ENCODE data around the gene CYP2C8. TPM values are rescaled to one million over a fixed set of nuclear protein-coding genes. Genes with fewer than 3 reads are reported as not detected.
"Not testable (repeated sequence)": the region's sequence is repeated elsewhere in the genome, so short reads cannot be mapped to it uniquely, and the experiment has no call there.

CYP2C8 gene
- total RNA-seq, result 0.71 TPM
- 1.9 TPM for polyA plus RNA-seq
- long read RNA-seq, donor 1, result 0 reads
- long read RNA-seq, donor 2, result 0 reads
- long read RNA-seq, donor 3, result 0 reads
- long read RNA-seq, donor 4, result 0 reads
- long read RNA-seq, donor 5, partial matches to known transcripts, result 0 of 1 reads
- long read RNA-seq, donor 5, other reads (novel, unspliced or antisense), result 0 of 1 reads
- long read RNA-seq, donor 6, result 0 reads
- long read RNA-seq, donor 7, result 0 reads
- long read RNA-seq, donor 8, result 0 reads
- long read RNA-seq, donor 9, result 0 reads
- long read RNA-seq, donor 10, result 0 reads

DNA sequence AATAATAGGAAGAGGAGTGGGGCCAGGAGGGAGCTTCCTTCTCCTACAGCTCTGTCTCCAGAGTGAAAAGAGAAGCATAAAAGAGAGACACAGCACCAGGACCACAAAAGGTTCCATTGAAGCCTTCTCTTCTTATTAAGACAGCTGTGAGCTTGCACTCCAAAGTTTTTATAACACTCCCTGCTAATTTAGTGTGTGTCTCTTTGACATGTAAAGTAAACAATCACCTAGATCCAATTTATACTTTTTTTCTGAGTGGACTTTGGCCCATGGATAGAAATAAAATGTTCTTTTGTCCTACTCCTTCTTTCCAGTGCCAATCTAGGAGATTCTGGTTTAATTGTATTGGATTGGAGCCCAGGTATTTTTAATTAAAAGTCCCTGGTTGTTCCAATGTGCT is at the start of gene CYP2C8:
Gene CYP2C8, minus strand, starts transcription at position 212 of the 400 bp plus-strand sequence. Its CDS starts 95 bp downstream, at position 117.
- Histone ChIP-seq H3K27me3 (ENCODE audit: control insufficient read depth in 2 of 2, insufficient read depth in 1 of 2, low read length in 1 of 2) (no peaks in the 10 kb centered on the region), H3K4me3 (ENCODE audit: low read length in 2 of 2) (no peak within 1 kb of the TSS), H3K4me1 (ENCODE audit: control insufficient read depth in 2 of 2, insufficient read depth in 2 of 2, low read length in 2 of 2) (no peaks in the 10 kb centered on the region), H3K9me3 (ENCODE audit: control insufficient read depth in 2 of 2, insufficient read depth in 1 of 2, low read length in 1 of 2) (peaks cover 0 to 1% of the 10 kb centered on the region in 2 donors), H3K27ac (ENCODE audit: low read depth in 1 of 2, low read length in 1 of 2) (no peak within 1 kb of the TSS), H3K36me3 (ENCODE audit: control insufficient read depth in 2 of 2, insufficient read depth in 2 of 2, low read length in 1 of 2) (no peaks in the 10 kb centered on the region)
- no peak for DNase-seq (ENCODE audit: low read depth in 6 of 9, low spot score in 9 of 9)

DNA sequence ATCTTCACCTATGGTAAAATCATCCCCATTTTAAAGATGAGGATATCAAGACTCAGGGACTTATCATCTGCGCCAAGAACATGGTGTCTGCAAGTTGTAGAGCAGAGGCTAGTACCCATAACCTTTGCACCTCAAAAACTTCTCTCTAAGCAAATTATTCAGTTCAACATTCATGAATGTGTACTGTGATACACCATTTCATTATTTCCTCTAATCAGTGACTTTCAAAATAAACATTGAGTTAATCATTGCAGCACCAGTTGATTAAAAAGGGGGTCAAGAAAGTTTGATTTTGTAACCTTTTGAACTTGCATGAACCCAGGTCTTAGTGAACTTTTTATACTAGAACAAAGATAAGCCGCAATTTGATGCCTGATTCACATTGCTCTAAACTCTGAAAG is 47.6 kb upstream of the CYP2C8 start:
- DNase-seq (ENCODE audit: low read depth in 6 of 9, low spot score in 9 of 9), result no peak

DNA sequence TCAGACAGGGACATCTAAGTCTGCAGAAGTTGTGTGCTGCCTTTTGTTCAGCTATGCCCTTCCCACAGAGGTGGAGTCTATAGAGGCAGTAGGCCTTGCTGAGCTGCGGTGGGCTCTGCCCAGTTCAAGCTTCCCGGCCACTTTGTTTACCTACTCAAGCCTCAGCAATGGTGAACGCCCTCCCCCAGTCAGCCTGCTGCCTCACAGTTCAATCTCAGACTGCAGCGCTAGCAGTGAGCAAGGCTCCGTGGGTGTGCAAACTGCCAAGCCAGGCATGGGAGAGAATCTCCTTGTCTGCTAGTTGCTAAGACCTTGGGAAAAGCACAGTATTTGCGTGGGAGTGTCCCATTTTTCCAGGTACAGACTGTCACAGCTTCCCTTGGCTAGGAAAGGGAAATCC is 41.5 kb upstream of the CYP2C8 start:
- DNase-seq (ENCODE audit: low read depth in 6 of 9, low spot score in 9 of 9); H3K9me3 ChIP-seq (ENCODE audit: control insufficient read depth in 2 of 2, insufficient read depth in 1 of 2, low read length in 1 of 2): not testable (repeated sequence)
- 78% methylated on average over 6 of the region's 6 CpGs for WGBS

More for the DNA sequence above, 47.6 kb upstream of the CYP2C8 start:
- H3K36me3 ChIP-seq (ENCODE audit: control insufficient read depth in 2 of 2, insufficient read depth in 2 of 2, low read length in 1 of 2), result no peaks in the 10 kb centered on the region
- H3K4me3 ChIP-seq (ENCODE audit: low read length in 2 of 2), result no peak overlapping the region
- no peaks in the 10 kb centered on the region for H3K27me3 ChIP-seq (ENCODE audit: control insufficient read depth in 2 of 2, insufficient read depth in 1 of 2, low read length in 1 of 2)
- peaks cover 0 to 5% of the 10 kb centered on the region in 2 donors for H3K9me3 ChIP-seq (ENCODE audit: control insufficient read depth in 2 of 2, insufficient read depth in 1 of 2, low read length in 1 of 2)
- no peaks in the 10 kb centered on the region for H3K4me1 ChIP-seq (ENCODE audit: control insufficient read depth in 2 of 2, insufficient read depth in 2 of 2, low read length in 2 of 2)
- WGBS, result 47% methylated on average over 2 of the region's 2 CpGs
- no peak overlapping the region for H3K27ac ChIP-seq (ENCODE audit: low read depth in 1 of 2, low read length in 1 of 2)

DNA sequence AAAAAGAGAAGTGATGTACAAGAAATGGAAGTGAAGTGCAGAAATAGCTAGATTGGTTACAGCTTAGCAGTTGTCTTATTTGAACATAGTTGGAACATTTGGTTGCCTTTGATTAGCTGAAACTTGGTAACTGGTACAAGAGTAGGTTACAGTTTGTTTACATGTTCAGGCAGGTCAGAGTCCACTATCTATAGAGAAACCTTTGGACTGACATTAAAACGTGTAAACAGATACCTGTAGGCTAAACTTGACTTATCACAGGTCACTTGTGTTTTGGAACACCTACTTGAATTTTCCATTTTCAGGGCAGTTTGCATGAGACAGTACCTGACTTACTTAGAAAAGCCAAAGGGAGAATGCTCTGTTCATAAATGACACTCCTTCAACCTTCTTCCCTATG is 28.5 kb upstream of the CYP2C8 start:
- no peaks in the 10 kb centered on the region for H3K9me3 ChIP-seq (ENCODE audit: control insufficient read depth in 2 of 2, insufficient read depth in 1 of 2, low read length in 1 of 2)
- WGBS, result 85% methylated on average over 1 of the region's 1 CpG
- no peak overlapping the region for H3K27ac ChIP-seq (ENCODE audit: low read depth in 1 of 2, low read length in 1 of 2)
- H3K36me3 ChIP-seq (ENCODE audit: control insufficient read depth in 2 of 2, insufficient read depth in 2 of 2, low read length in 1 of 2), result no peaks in the 10 kb centered on the region
- H3K4me1 ChIP-seq (ENCODE audit: control insufficient read depth in 2 of 2, insufficient read depth in 2 of 2, low read length in 2 of 2), result no peaks in the 10 kb centered on the region
- H3K4me3 ChIP-seq (ENCODE audit: low read length in 2 of 2), result no peak overlapping the region
- no peak for DNase-seq (ENCODE audit: low read depth in 6 of 9, low spot score in 9 of 9)
- no peaks in the 10 kb centered on the region for H3K27me3 ChIP-seq (ENCODE audit: control insufficient read depth in 2 of 2, insufficient read depth in 1 of 2, low read length in 1 of 2)

More for the DNA sequence above, 41.5 kb upstream of the CYP2C8 start:
- not testable (repeated sequence) for H3K4me3 ChIP-seq (ENCODE audit: low read length in 2 of 2); H3K27ac ChIP-seq (ENCODE audit: low read depth in 1 of 2, low read length in 1 of 2); H3K27me3 ChIP-seq (ENCODE audit: control insufficient read depth in 2 of 2, insufficient read depth in 1 of 2, low read length in 1 of 2); H3K36me3 ChIP-seq (ENCODE audit: control insufficient read depth in 2 of 2, insufficient read depth in 2 of 2, low read length in 1 of 2); H3K4me1 ChIP-seq (ENCODE audit: control insufficient read depth in 2 of 2, insufficient read depth in 2 of 2, low read length in 2 of 2)

DNA sequence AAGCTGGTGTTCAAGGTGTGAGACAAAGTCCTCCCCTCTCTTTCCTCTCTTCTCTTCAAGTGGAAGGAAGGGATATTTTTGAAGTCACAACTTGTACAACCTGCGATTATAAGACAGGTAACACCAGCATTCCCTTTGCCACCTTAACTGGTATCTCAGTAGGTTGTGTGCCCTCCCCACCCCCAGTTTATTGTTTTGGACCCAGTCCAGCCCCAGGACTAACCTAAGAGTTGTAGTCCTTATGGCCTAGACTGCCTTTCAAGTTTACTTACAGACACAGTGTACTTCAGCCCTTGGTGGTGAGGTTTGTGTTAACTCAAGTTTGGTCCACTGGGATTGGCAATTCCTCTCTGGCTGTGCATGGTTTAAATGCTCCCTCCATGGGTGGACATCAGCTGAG is 26.8 kb upstream of the CYP2C8 start:
- WGBS, result 89% methylated on average over 1 of the region's 1 CpG
- Histone ChIP-seq H3K4me1 (ENCODE audit: control insufficient read depth in 2 of 2, insufficient read depth in 2 of 2, low read length in 2 of 2) (no peaks in the 10 kb centered on the region), H3K36me3 (ENCODE audit: control insufficient read depth in 2 of 2, insufficient read depth in 2 of 2, low read length in 1 of 2) (no peaks in the 10 kb centered on the region), H3K9me3 (ENCODE audit: control insufficient read depth in 2 of 2, insufficient read depth in 1 of 2, low read length in 1 of 2) (no peaks in the 10 kb centered on the region), H3K27ac (ENCODE audit: low read depth in 1 of 2, low read length in 1 of 2) (no peak overlapping the region), H3K4me3 (ENCODE audit: low read length in 2 of 2) (no peak overlapping the region), H3K27me3 (ENCODE audit: control insufficient read depth in 2 of 2, insufficient read depth in 1 of 2, low read length in 1 of 2) (no peaks in the 10 kb centered on the region)
- no peak for DNase-seq (ENCODE audit: low read depth in 6 of 9, low spot score in 9 of 9)

DNA sequence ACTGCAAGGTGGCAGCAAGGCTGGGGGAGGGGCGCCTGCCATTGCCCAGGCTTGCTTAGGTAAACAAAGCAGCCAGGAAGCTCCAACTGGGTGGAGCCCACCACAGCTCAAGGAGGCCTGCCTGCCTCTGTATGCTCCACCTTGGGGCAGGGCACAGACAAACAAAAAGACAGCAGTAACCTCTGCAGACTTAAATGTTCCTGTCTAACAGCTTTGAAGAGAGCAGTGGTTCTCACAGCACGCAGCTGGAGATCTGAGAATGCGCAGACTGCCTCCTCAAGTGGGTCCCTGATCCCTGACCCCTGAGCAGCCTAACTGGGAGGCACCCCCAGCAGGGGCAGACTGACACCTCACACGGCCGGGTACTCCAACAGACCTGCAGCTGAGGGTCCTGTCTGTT is 10.3 kb upstream of the CYP2C8 start:
- DNase-seq (ENCODE audit: low read depth in 6 of 9, low spot score in 9 of 9); H3K9me3 ChIP-seq (ENCODE audit: control insufficient read depth in 2 of 2, insufficient read depth in 1 of 2, low read length in 1 of 2): not testable (repeated sequence)
- 100% methylated on average over 4 of the region's 5 CpGs for WGBS

DNA sequence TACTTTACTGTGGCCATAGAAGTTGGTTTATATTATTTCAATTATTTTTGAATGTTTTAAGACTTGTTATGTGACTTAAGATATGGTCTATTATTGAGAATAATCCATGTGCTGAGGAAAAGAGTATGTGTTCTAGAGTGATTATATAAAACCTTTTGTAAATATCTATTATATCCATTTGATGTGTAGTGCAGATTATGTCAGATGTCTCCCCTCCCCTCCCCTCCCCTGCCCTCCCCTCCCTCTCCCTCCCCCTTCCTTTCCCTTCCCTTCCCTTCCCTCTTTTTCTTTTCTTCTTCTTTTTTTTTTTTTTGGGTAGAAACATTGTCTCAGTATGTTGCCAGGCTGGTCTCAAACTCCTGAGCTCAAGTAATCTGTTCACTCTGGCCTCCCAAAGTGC is 8.3 kb upstream of the CYP2C8 start:
- Histone ChIP-seq H3K4me3 (ENCODE audit: low read length in 2 of 2) (no peak overlapping the region), H3K27me3 (ENCODE audit: control insufficient read depth in 2 of 2, insufficient read depth in 1 of 2, low read length in 1 of 2) (no peaks in the 10 kb centered on the region), H3K36me3 (ENCODE audit: control insufficient read depth in 2 of 2, insufficient read depth in 2 of 2, low read length in 1 of 2) (no peaks in the 10 kb centered on the region), H3K27ac (ENCODE audit: low read depth in 1 of 2, low read length in 1 of 2) (no peak overlapping the region), H3K4me1 (ENCODE audit: control insufficient read depth in 2 of 2, insufficient read depth in 2 of 2, low read length in 2 of 2) (no peaks in the 10 kb centered on the region), H3K9me3 (ENCODE audit: control insufficient read depth in 2 of 2, insufficient read depth in 1 of 2, low read length in 1 of 2) (no peaks in the 10 kb centered on the region)
- no peak for DNase-seq (ENCODE audit: low read depth in 6 of 9, low spot score in 9 of 9)

More for the DNA sequence above, 10.3 kb upstream of the CYP2C8 start:
- not testable (repeated sequence) for H3K4me1 ChIP-seq (ENCODE audit: control insufficient read depth in 2 of 2, insufficient read depth in 2 of 2, low read length in 2 of 2); H3K4me3 ChIP-seq (ENCODE audit: low read length in 2 of 2); H3K27ac ChIP-seq (ENCODE audit: low read depth in 1 of 2, low read length in 1 of 2); H3K36me3 ChIP-seq (ENCODE audit: control insufficient read depth in 2 of 2, insufficient read depth in 2 of 2, low read length in 1 of 2); H3K27me3 ChIP-seq (ENCODE audit: control insufficient read depth in 2 of 2, insufficient read depth in 1 of 2, low read length in 1 of 2)

DNA sequence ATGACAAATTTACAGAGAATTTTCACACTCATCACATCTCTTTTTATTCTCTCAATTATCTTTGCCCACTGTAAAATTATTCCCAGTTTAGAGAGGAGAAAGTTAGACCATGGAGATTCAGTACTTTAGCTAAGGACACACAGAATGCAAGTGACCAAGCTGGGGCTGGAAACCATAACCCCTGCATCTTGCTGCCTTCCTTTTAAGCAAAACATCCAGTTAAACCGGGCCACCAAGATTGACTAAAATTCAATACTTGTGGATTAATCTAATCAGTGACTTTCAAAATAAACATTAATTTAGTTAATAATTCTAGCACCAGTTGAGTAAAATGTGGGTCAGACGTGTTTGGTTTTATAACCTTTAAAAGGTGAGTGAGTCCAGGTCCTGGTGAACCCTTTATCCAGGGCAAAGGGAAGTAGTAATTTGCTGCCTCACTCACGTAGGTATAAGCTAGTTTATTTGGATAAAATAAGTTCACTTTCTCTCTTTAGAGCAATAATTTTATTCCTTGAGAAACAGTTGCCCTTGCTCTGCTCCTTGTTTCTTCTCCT is 1.9 kb upstream of the CYP2C8 start:
- DNase-seq (ENCODE audit: low read depth in 6 of 9, low spot score in 9 of 9), result no peak
- Histone ChIP-seq H3K27ac (ENCODE audit: low read depth in 1 of 2, low read length in 1 of 2) (no peak overlapping the region), H3K4me3 (ENCODE audit: low read length in 2 of 2) (no peak overlapping the region), H3K4me1 (ENCODE audit: control insufficient read depth in 2 of 2, insufficient read depth in 2 of 2, low read length in 2 of 2) (no peaks in the 10 kb centered on the region), H3K36me3 (ENCODE audit: control insufficient read depth in 2 of 2, insufficient read depth in 2 of 2, low read length in 1 of 2) (no peaks in the 10 kb centered on the region), H3K9me3 (ENCODE audit: control insufficient read depth in 2 of 2, insufficient read depth in 1 of 2, low read length in 1 of 2) (no peaks in the 10 kb centered on the region), H3K27me3 (ENCODE audit: control insufficient read depth in 2 of 2, insufficient read depth in 1 of 2, low read length in 1 of 2) (no peaks in the 10 kb centered on the region)
- 91% methylated on average over 3 of the region's 3 CpGs for WGBS

DNA sequence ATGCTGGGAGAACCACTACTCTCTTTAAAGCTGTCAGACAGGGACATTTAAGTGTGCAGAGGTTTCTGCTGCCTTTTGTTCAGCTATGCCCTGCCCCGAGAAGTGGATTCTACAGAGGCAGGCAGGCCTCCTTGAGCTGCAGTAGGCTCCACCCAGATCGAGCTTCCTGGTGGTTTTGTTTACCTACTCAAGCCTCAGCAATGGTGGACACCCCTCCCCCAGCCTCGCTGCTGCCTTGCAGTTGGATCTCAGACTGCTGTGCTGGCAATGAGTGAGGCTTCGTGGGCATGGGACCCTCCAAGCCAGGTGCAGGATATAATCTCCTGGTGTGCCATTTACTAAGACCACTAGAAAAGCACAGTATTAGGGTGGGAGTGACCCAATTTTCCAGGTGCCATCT is 5.2 kb downstream of the CYP2C8 start:
- WGBS, result 88% methylated on average over 4 of the region's 4 CpGs
- not testable (repeated sequence) for DNase-seq (ENCODE audit: low read depth in 6 of 9, low spot score in 9 of 9)

More for the DNA sequence above, 5.2 kb downstream of the CYP2C8 start:
- not testable (repeated sequence) for H3K27me3 ChIP-seq (ENCODE audit: control insufficient read depth in 2 of 2, insufficient read depth in 1 of 2, low read length in 1 of 2); H3K4me3 ChIP-seq (ENCODE audit: low read length in 2 of 2); H3K27ac ChIP-seq (ENCODE audit: low read depth in 1 of 2, low read length in 1 of 2); H3K9me3 ChIP-seq (ENCODE audit: control insufficient read depth in 2 of 2, insufficient read depth in 1 of 2, low read length in 1 of 2); H3K36me3 ChIP-seq (ENCODE audit: control insufficient read depth in 2 of 2, insufficient read depth in 2 of 2, low read length in 1 of 2); H3K4me1 ChIP-seq (ENCODE audit: control insufficient read depth in 2 of 2, insufficient read depth in 2 of 2, low read length in 2 of 2)
